Ramos (cell line): ENCODE data around the gene KLF16.
"Not testable (repeated sequence)": the region's sequence is repeated elsewhere in the genome, so short reads cannot be mapped to it uniquely, and the experiment has no call there.

Source experiments
- in situ Hi-C: fragments of 300-500 bp; cut with MboI; formaldehyde crosslinking; loops from one replicate; pipeline ENCODE4 v1.14.3; 2022; ENCODE audit warnings: low sequenced_read_pairs; ENCODE audit not compliant: unreplicated experiment

The KLF16 gene

DNA sequence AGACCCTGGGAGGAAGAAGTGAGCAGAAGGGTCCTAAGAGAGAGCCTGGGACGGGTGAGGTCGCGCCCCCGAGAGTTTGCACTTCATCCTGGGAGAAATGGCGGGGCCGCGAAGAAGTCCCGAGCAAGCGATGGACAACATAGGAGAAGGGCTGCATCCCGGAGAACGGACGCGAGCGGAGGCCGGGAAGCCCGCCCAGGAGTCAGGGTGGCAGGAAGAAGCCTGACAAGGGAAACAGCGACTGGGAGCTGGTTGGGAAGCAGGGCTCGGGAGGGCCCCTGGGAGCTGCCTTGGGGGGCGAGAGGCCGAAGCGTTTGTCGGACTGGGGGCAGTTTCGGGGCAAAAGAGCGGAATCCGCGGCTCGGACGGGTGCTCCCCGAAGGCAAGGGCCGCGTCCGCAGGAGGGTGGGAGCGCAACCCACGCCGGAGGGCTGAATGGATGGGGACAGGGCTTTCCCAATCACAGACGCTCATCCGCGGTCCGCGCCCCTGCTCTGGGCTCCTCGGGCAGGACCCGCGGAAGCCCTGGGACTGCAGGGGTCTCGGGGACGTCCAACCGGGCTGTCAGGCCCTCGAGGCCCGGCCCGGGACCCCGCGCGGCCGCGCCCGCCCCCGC lies 21.4 kb upstream of the KLF16 start:
- in situ Hi-C loops = no loop called here

DNA sequence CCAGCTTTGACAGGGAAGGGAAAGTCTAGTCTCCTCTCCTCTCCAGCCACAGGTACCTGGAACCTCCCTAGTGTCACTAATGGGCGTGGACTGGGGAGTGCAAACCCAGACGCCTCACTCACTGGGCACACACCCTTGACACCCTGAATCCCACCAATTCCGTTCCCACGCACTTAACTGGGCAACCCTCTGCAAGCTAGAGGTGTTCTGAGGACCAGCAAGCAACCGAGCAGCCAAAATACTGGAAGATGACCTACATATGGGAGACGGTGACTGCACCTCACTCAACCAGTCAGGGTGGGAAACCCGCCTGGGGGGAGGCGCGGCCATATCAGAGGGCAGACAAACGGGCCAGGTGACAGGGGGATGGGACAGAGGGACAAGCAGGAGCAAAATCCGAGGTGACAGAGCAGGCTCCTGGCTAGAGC lies 20.9 kb upstream of the KLF16 start:
- in situ Hi-C loops = no loop called here

DNA sequence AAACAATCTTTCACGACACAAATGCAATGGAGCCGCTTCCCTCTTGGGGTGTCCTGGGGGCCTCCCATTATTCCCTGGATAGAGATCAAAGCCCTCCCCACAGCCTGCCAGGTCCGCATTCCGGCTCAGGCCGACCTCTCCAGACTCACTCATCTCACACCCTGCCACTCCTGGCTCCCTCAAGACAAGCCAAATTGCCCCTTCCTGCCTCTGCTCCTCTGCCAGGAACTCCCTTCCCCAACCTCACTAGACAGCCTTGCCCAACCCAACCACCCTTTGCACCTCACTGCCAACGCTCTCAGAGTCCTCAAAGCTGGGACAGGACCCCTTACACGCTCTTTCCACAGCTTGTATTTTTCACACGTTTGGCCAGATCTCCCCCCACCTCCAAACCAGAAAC lies 20.4 kb upstream of the KLF16 start:
- in situ Hi-C loops = no loop called here

DNA sequence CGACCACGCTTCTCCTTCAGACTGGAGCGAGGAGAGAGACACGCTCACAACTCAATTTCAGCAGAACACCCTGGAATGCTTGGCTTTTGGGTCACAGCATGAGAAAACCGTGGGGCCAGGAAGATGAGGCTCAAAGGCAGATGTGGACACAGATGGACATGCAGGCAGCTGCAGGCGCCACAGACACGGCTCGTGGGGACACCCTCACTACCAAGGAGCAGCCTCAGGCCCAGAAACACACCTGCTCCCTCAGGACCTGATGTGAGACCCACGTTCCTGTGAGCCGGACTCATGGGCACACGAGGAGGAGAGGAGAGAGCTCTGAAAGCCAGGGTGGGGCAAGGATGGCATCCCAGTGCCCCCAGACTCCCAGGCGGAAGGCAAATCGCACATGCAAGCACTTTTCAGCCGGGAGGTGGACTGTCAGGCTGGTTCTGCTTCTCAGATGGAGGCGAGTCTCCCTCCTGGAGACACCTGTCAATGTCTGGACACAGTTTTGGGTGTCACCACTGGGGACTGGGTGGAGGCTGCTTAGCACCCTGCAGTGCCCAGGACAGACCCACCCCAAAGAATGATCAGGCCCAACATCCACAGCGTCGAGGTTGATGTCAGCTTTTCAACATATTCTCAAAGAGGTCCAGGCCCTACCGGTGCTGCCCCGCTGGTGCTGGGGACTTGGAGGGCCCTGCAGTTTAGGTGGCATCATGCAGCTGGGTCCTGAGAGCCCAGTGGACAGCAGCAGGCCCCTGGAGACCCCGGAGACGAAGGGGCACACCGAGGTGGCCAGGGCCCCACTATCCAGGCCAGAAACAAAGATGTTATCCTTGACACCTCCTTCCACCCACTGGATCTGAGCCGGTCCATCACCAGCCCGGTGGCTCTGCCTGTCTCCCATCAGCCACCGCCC lies 19.7 kb upstream of the KLF16 start:
- in situ Hi-C loops = no loop called here

DNA sequence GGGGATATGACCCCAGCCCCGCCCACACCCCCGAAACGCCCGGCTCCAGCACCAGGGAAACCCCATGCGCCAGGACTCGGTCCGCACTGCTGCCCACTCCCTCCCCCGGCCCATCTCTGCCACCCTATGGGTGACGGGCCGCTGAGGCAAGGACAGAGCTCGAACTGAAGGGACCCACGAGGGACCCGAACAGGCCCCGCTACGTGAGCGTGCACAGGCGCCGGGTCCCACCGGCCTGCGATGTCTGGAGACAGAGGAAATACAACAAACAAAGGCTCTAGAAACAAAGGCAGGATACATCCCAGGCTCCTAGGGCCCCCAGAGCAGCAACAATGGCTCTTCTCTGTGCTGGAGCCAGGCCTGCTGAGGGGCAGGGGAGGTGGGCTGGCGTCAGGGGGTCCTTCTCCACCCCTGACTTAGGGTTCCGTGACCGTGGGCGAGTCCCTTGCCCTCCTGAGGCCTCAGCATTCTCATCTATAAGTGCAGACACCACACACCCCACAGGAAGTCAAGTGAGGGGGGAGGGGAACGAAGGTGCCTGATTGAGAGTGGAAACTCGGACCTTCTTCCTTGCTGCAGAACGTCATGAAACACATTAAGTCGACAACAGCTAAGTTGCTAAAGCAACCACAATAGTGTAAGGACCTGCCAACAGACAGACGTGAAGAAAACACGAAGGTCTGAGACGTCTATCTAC lies 18.9 kb upstream of the KLF16 start:
- in situ Hi-C loops = no loop called here

DNA sequence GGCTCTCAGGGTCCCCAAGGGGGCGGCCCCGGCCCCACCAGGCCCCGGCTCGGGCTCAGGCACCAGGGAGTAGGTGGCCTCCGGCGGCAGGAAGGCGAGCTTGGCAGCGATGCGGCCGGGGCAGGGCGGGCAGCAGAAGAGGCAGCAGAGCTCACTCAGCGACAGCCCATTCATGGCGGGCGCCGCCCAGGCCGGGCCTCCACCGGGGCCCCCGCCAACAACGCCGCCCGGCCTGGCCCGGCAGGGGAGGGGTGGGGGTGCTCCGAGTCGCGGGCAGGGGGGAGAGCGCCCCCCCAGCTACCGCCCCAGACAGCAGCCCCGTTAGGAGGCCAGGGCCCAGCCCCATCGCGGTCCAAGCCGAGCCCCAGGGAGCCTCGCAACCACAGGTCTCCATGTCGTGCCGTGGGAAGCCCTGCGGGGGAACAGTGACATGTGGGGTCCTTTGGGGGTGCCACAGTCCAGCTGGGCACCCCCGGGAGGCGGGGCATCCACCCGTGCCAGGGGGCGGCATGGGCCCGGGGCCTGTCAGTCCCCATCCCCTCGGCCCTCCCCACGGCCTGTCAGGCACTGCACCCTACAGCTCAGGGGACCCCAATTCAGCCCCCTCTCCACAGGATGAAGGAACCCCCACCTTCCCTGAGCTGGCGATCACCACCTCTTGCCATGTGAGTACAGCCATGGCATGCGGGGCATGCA lies 18.2 kb upstream of the KLF16 start:
- in situ Hi-C loops = not testable (repeated sequence)

DNA sequence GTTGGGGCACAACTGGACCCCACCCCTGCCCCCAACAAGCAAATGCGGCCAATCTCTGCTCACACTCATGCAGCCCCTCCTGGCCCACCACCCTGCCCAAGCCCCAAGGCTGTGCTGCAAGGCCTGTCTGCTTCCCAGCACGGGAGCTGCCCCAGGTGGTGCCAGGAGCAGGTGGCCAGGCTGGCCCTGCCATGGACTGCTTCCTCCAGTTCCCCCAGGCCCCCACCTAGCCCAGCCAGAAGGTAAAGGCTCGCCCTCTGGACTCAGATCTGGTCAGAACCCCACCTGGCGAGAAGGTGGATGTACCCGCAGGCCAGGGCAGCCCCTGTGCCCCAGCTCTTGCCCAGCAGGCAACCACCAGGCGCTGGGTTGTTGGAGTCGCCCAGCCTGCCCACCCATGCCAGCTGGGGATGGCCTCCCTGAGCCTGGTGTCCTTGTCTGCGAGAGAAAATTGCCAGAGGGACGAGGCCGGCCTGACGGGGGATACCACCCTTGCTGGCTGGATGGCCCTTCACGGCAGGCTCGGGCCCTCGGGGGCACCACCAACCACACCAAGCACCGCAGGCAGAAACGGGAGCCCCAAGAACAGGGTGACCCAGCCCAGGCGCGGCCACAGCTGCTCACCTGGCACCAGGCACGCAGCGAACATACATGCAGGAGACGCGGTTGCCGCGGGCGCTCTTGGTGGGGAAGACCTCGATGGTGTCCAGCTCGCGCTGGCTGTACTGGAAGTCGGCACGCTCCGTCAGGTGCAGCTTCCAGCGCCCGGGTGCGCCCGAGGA lies 17.4 kb upstream of the KLF16 start:
- in situ Hi-C loops = no loop called here

DNA sequence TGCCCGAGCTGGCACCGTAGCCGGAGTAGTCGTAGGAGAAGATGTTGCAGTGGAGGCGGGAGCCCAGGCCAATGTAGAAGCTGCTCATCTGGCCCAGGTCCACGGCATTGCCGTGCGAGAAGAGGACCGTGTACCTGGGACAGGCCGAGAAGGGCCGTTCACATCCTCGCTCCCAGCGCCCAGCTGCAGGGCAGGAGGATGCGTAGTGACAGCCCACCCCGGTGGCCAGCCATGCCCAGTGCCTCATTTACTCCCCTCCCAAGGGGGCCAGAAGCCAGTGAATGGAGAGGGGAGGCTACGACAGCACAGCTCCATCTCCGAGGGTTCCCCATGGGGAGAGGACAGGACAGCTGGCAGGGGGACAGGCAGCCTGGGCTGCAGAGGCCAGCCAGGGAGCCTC lies 16.6 kb upstream of the KLF16 start:
- in situ Hi-C loops = not testable (repeated sequence)

DNA sequence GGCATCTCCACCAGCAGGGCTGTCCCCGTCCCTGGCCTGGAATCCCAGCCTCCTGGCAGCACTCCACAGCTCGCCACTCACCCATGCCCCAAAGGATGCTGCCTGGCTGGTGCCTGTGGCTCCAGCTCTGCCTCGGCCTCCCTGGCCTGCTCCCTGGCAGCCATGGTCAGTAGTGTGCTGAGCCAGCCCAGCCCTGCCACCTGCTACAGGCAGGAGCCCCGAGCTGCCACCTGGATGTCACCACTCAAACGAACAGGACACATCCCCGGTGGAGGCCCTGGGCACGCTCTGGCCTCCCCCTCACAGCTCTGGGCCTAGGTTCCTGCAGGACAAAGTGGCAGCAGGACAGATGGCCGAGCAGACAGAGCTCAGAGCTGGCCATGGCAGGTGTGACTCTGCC lies 15.2 kb upstream of the KLF16 start:
- in situ Hi-C loops = not testable (repeated sequence)

DNA sequence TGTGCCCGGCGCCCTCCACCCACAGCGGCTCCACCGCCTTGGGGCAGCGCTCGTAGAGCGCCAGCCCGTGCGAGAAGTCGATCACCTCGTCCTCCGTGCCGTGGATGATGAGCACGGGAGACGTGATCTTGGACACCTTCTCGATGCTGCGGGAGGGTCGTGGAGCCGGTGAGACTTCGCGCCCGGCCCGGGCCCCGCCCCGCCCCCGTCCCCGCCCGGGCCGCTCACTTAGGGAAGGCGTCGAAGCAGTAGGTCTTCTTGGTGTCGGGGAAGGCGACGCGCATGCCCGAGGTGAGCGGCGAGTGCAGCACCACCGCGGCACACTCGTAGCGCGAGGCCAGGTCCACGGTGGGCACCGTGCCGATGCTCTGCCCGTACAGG lies 13.9 kb upstream of the KLF16 start:
- in situ Hi-C loops = not testable (repeated sequence)

DNA sequence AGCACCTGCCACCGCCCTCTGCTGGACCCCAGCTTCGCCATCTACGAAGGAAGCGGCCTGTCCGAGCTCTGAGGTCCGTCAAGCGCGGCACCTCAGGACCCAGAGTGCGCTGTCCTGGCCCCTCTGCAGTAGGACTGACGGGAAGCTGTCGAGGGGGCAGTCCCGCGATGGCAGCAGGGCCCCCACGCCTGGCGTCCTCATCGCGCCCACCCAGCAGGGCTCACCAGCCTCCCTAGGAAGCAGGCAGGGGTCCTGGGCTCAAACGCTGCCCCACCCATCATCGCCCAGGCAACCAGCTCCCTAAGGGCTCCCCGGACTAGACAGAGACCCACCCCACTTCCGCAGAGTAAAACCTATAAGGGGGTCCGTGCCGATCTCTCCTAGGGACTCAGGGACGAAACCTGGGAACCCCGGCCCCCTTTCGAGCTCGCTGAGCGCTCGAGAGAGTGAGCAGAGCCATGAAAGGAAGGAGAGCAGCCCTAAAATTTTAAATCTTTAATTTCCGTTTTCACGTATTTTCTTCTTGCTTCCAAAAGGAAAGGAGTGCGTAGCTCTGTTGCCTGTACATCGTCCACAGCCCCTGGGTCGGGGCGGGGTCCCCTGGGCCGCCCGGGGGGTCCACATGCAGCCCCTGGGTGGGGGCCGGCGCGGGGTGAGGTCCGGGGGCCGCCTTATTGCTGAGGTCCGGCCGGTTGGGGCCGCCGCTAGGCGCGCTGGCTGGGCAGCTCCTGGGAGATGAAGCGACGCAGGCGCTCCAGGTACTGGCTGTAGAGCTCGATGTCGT lies 13.3 kb upstream of the KLF16 start:
- in situ Hi-C loops = not testable (repeated sequence)

DNA sequence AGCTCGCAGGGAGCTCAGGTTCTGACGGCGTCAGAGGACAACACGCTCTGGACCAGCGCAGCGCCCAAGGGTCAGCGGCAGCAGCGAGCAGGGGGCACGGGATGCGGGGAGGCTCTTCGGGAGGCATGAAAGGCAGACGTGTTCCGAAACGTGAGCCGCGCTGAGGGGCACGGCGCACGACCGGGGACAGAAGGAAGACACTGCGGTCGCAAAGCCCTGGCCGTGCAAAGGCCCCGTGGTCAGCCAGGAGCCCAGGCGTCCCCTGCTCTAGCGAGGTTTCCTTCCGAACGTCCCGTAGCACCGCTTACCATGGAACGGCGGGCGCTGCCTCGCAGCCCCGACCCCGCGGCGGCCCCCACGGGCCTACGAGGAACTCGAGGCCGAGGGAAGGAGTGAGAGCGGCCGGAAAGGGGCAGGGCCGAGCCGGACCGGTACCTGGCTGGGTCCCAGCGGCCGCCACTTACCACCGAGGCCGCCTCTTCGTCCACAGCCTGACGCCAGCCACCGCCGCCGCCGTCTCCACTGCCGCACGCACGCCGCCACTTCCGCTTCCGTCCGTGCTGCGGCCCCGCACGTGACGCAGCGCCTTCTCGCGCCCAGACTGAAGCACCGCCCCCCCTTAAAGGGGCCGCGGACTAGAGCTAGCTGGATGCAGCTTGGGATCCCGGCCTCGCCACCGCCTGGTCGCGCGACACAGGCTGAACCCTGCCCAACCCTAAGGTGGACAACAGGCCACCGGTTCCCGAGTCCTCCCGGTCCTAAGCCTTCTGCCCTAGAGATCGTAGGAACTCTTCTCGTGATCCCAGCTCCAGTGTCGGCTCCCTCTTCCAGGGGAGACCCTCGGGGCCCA lies 12.5 kb upstream of the KLF16 start:
- in situ Hi-C loops = no loop called here

DNA sequence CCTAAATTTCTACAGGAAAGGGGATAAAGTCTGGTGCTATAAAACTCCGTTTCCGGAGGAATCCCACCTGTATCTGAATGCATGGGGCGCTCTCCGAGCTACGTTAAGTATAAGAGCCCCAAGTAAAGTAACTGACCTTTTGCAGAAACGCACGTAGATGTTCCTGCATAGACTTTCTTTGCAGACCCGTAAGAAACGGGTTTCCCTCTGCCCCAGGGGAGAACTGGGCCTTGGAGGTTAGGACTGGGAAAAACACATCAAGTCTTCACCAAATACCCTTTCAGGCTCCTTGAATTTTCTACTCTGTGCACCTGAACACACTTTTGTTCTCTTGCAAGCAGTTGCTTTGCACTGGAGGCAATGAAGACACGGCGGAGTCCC lies 11.9 kb upstream of the KLF16 start:
- in situ Hi-C loops = not testable (repeated sequence)

DNA sequence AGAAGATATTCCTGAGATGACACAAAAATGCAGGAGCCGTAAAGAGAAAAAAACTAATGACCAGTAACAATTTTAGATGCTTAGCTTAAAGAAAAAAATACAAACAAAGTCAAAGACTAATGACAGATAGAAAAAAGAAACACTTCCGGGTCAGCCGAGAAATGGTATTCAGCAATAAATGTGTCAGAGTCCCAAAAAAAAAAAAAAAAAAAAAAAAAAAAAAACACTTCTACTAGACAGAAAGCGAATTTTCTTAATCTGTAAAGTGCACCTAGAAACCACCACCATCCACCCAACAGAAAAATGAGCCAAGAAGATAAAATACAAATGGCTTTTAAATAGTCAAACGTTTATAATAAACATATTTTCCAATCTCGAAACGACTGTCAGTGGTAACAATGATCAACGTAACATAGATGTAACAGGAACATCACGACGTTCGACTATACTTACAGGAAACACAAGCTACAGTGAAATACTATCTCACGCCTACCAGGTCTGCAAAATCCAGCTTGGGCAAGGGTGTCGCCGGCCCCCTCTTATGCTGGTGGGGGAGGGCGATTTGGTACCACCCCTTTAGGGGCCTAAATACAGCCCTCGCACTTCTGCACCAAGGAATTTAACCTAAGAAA lies 11.3 kb upstream of the KLF16 start:
- in situ Hi-C loops = no loop called here

DNA sequence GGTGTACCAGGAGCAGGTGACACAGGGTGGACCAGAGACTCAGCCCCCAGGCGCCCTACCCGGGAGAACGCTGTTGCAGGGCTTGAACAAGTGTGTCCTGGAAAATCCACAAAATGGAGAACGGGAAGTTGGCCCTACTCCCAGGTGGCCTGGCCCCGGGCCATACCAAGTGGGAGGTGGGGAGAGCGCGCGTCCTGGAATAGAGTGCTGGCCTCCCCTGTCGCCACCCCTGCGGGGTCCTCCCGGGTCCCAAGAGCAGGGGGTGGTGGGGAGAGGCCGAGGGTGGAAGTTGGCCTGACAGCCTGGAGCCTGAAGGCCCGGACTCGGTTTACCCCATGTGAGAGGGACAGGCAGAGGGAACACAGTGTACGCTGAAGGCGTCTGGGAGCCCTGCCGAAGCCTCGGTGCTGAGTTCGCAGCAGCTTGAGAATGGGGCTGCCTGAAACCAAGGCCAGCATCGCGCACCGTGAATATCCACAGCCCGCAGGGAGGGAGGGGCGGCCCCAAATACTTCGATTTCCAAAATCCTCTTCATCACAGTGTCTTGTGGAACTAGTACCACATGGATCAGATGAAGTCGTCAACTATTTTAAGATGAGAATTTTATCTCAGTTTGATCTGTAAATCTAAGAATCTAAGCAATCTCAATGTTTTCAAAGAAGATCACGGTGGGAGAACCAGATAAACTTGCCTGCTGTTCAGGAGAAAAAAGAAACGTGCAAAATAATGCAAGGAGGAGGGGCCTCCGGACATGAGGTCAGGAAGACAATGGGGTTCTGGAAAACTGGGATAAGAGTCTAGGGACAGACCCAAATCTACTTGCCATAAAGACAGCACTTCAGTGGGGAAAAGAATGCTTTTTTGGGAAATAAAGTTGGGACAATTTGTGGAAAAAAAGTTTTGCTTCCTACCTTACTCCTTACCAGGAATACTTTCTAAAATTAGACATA lies 10.4 kb upstream of the KLF16 start:
- in situ Hi-C loops = no loop called here

DNA sequence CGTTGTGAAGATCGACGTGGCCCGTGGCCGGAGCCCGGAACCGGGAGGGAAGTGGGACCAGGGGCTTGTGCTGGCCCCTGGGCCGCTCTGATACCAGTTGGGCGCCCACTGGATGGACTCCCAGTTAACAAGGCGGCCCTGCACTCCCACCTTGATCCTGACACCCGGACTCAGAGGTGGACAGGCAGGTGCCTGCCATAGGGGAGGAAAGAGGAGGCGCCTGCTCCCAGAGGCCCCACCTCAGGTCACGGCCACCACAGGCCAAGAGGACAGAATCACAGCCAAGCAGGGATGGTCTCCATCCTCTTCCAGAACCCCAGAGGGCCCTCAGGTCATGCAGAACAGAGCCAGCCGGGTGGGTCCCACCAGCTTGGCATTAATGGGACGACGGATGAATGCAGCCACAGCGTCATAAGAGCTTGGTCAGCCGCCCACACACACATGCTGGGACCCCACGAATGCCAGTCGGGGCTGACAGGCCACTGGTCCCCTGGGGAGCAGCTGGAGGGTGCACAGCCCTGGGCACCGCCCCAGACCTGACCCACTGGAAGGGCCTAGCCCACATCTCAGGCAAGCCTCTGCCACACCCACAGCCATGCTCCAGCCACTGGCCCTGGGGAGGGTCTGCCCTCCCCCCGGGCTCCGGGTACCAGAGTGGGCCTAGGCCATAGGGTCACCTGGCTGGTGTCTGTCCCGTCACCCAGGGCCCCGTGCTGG lies 9.6 kb upstream of the KLF16 start:
- in situ Hi-C loops = no loop called here
